GM12875 (cell line): Measurements from ENCODE around the gene CLDN1.

Experiments used
- H3K4me3 ChIP-seq: one replicate; pipeline ENCODE4 v1.5.1; 2011; ENCODE audit warnings: low read depth, low read length, control low read depth
- TF ChIP-seq, protein P1 (sequence below): IDR thresholded peaks from 2 replicates; pipeline ENCODE4 v1.5.1; 2011; ENCODE audit warnings: low read depth, mild to moderate bottlenecking, control low read depth, inconsistent platforms, low read length, moderate library complexity, borderline replicate concordance; ENCODE audit not compliant: insufficient read depth

Gene CLDN1

DNA sequence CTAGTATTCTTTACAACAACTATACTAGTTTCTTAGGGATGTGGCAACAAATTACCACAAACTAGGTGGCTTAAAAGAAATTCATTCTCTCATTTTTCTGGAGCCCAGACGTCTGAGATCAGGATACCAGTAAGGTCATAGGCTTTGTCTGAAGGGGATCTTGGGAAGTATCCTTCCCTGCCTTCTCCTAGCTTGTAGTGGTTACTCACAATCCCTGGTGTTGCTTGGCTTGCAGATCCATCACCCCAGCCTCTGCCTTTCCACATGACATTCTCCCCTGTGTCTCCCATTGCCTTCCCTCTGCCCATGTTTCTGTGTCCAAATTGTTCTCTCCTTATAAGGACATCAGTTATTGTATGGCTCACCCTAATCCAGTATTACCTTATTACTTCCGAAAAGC is 24.3 kb upstream of the CLDN1 start:
- H3K4me3 ChIP-seq = no peak overlapping the region
- TF ChIP-seq, protein P1, sequence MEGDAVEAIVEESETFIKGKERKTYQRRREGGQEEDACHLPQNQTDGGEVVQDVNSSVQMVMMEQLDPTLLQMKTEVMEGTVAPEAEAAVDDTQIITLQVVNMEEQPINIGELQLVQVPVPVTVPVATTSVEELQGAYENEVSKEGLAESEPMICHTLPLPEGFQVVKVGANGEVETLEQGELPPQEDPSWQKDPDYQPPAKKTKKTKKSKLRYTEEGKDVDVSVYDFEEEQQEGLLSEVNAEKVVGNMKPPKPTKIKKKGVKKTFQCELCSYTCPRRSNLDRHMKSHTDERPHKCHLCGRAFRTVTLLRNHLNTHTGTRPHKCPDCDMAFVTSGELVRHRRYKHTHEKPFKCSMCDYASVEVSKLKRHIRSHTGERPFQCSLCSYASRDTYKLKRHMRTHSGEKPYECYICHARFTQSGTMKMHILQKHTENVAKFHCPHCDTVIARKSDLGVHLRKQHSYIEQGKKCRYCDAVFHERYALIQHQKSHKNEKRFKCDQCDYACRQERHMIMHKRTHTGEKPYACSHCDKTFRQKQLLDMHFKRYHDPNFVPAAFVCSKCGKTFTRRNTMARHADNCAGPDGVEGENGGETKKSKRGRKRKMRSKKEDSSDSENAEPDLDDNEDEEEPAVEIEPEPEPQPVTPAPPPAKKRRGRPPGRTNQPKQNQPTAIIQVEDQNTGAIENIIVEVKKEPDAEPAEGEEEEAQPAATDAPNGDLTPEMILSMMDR = no peak

DNA sequence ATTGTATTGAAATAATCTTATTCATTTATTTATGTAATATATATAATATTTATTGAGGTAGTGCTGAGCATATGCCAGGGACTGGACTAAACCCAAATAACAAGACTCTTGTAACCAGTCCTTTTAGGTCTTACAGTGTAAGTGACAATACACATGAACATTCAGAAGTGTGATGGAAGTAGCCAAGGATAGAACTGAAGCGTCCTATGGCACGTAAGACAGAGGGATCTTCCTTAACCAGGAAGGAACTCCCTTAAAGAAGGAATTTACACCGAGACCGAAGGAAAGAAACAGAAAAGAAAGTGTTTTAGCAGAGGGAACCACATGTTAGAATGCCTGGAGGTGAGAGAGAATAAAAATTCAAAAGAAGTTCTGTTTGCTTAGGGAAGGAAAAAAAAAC is 23.6 kb upstream of the CLDN1 start:
- TF ChIP-seq, protein P1 = no peak
- no peak overlapping the region for H3K4me3 ChIP-seq

DNA sequence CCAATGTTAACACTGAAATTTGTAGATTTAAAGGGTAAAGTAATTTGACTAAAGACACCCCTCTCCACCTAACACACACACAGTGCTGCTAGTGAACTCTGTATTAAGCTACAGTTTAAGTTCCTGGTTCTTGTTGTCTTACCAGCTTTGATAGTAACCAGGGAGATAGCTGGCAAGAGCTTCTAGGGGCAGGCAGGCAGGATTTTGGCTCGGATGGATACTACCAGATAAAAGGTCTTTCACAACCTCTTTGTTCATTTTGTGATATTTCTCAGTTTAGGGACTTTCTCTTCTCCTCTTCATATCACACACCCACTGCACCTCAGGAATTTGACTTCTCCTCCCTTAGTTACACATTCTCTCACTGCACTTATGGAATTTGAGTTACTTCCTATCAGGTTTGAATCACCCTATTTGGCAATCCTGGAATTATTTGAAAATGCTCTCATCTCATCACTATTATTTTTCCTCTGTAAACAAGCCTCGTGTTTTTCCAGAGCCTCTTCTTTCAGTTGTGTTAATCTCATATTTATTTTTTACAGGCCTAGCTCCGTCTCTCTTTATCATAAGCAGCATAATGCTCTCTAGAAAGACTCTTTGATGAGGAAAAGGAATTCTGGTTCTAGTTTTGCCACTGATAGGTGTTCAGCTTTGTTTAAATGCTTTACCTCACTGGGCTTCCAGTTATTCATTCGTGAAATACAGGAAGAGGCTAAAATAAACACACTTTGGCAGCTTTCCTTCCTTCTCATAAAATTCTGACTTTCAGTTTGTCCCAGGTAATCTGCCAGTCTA is 23.0 kb upstream of the CLDN1 start:
- H3K4me3 ChIP-seq = no peak overlapping the region
- TF ChIP-seq, protein P1 = no peak

DNA sequence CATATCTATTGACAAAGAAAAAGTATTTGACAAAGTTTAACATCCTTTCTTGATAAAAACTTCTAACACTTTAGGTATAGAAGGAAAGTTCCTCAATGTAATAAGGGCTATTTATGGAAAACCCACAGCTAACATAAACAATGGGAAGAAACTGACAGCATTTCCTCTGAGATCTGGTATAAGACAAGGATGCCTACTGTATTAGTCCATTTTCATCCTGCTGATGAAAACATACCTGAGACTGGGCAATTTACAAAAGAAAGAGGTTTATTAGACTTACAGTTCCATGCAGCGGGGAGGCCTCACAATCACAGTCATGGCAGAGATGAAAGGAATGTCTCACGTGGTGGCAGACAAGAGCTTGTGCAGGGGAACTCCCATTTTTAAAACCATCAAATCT is 17.8 kb upstream of the CLDN1 start:
- TF ChIP-seq, protein P1 = no peak
- no peak overlapping the region for H3K4me3 ChIP-seq

DNA sequence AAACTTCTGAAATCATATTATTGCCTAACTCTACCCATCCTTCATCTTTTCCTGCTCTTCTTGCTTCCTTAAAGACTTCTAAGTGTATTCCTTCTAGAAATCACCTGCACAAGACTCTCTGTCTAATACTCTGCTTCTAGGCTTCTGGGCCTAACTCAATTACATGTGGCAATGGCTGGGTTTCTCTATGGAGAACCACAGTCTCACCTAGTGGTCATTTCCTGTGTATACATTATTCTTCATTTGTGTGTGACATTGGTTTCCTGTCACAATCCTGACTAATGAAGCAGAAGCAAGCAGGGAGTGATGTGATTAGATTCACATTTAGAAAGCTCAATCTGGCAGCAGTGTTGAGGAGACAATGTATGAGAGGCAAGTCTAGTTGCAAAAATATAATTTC is 16.9 kb upstream of the CLDN1 start:
- TF ChIP-seq, protein P1 = peak; percentile 33; the same call in 1 of the 2 replicates
- H3K4me3 ChIP-seq = no peak overlapping the region

DNA sequence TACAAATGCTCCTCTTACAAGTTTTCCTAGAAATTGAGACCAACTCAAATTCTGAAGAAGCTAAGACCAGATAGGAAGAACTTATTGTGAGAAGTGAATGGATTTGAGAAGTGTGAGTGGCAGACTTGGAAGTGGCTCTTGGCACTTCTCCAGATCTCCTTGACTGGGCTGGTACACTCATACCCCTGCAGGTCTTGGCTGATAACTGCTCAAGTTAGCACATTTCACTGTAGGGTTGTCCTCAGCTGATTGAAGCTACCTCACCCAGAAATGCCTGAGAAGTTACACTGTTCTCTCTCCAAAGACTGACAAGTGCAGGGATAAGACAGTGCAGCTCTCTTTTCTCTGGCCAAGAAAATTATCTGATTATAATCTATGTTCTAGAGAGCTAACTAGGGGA is 16.5 kb upstream of the CLDN1 start:
- TF ChIP-seq, protein P1 = no peak
- no peak overlapping the region for H3K4me3 ChIP-seq

DNA sequence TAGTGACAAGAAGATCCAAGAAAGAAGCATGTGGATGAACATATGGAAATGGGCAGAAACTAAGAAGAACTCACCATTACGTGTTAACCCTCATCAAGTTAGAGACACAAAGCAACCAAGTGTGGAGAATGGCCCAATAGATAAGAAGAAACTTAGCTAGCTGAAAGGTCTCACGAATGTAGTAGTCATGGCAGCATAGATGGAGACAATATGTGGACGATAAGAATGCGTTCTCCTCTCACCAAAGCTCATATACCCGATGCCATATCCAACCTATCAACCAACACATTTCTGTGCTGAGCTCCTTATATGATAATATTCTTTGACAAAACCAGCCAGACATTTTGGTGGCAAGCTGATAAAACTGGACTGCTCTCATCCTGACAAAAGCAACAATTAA is 15.1 kb upstream of the CLDN1 start:
- no peak overlapping the region for H3K4me3 ChIP-seq
- TF ChIP-seq, protein P1 = no peak
